Measurements from ENCODE around the gene HBM. TPM values are rescaled to one million over a fixed set of nuclear protein-coding genes. Genes with fewer than 3 reads are reported as not detected.

The HBM gene
- total RNA-seq, 1 experiment from 2014 or later, result not detected

DNA sequence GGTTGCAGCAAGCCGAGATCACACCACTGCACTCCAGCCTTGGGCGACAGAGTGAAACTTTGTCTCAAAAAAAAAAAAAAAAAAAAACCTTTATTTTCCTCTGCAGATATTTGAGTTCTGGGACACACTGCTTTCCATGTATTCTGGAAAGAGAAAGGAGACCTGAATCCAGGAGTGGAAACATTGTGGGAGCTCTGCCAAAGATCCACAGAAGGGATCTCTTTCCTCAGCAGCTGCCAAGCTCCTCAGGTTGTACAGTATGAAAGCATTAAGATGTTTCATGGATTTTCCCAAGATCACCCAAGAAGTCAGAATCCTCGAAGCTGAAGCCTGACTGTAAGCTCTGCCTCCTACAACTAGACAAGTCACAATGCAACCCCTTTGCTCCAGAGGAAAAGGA is 40.8 kb upstream of the HBM start:
- Histone ChIP-seq H2BK20ac (ENCODE audit: low read depth, low read length, poor library complexity, severe bottlenecking) (no peak overlapping the region), H3K79me2 (ENCODE audit: insufficient read depth, low read length) (no peaks in the 10 kb centered on the region), H2BK120ac (ENCODE audit: low read depth, low read length, poor library complexity, severe bottlenecking) (no peak overlapping the region), H2BK15ac (ENCODE audit: low read depth, low read length) (no peak overlapping the region), H3K18ac (ENCODE audit: insufficient read length, low read depth, low read length) (no peak overlapping the region), H2BK5ac (ENCODE audit: insufficient read length, low read length) (no peak overlapping the region), H3K27me3 (ENCODE audit: insufficient read depth, low read length) (no peaks in the 10 kb centered on the region), H3K23me2 (ENCODE audit: insufficient read length, low read depth, low read length, poor library complexity, severe bottlenecking) (no peaks in the 10 kb centered on the region), H4K8ac (replicated peaks; ENCODE audit: insufficient read length, low read depth, low read length) (no peak overlapping the region), H3K9me3 (ENCODE audit: control insufficient read depth, low read depth, low read length) (no peaks in the 10 kb centered on the region), H3K23ac (ENCODE audit: insufficient read length, low read depth, low read length) (no peak overlapping the region), H3K4me2 (ENCODE audit: insufficient read depth, insufficient read length, low read length) (no peak overlapping the region), H3K4me1 (ENCODE audit: insufficient read depth, low read length) (no peaks in the 10 kb centered on the region), H3K79me1 (ENCODE audit: insufficient read depth, low read depth, low read length, poor library complexity, severe bottlenecking) (peaks cover under 1% of the 10 kb centered on the region), H3T11ph (ENCODE audit: low read length) (no peak overlapping the region), H3K56ac (ENCODE audit: insufficient read length, low read depth, low read length) (no peak overlapping the region), H2BK12ac (ENCODE audit: insufficient read length, low read depth, low read length) (no peak overlapping the region), H3K14ac (ENCODE audit: insufficient read depth, low read length) (no peak overlapping the region), H2AK5ac (ENCODE audit: insufficient read length, low read length) (no peak overlapping the region), H4K91ac (ENCODE audit: insufficient read length, low read depth, low read length) (no peak overlapping the region), H3K27ac (ENCODE audit: insufficient read length, low read depth, low read length) (no peak overlapping the region), H3K4ac (ENCODE audit: low read depth, low read length) (no peak overlapping the region), H2AFZ (ENCODE audit: low read length) (no peak overlapping the region), H4K5ac (ENCODE audit: insufficient read length, low read depth, low read length) (no peak overlapping the region), H3K9ac (ENCODE audit: extremely low read depth, insufficient read length, low read length) (no peak overlapping the region), H4K20me1 (ENCODE audit: control insufficient read depth, insufficient read depth, insufficient read length) (no peaks in the 10 kb centered on the region)
- no peaks in the 10 kb centered on the region for H3K27me3 Mint-ChIP-seq (ENCODE audit: low read depth)
- H3K27ac Mint-ChIP-seq, result peak overlapping the region in 1 of 3 experiments; percentile 83; a peak in 1 of 7 replicates
- H3K4me1 Mint-ChIP-seq, result no peaks in the 10 kb centered on the region
- no peaks in the 10 kb centered on the region for H3K9me3 Mint-ChIP-seq
- H3K4me3 Mint-ChIP-seq, result no peak overlapping the region
- no peak for TF ChIP-seq CTCF (conservative IDR thresholded peaks at IDR 0.05)
- WGBS (ENCODE audit: extremely low coverage, insufficient read length, low lambda C conversion rate), result no CpG with 5 or more reads among the region's 3 CpGs
- DNase-seq, result no peak
- peaks cover 0 to 4% (median 2%) of the 10 kb centered on the region in 3 experiments; a peak in 1 of 7 replicates for H3K36me3 Mint-ChIP-seq (ENCODE audit: insufficient read depth in 1 of 3, low read depth in 3 of 3)
